NCI-H2107 treated with DMSO at 0.1 percent for 48 hours (cell line): ENCODE results near the gene SPACA4.
A peak's percentile ranks its signal among the peaks of the same experiment; 100 is the strongest.

Experiments used
- DNase-seq: peaks from one replicate; lab custom pipeline; 2025; ENCODE audit not compliant: unreplicated experiment; lab: John Stamatoyannopoulos, UW

SPACA4 gene

DNA sequence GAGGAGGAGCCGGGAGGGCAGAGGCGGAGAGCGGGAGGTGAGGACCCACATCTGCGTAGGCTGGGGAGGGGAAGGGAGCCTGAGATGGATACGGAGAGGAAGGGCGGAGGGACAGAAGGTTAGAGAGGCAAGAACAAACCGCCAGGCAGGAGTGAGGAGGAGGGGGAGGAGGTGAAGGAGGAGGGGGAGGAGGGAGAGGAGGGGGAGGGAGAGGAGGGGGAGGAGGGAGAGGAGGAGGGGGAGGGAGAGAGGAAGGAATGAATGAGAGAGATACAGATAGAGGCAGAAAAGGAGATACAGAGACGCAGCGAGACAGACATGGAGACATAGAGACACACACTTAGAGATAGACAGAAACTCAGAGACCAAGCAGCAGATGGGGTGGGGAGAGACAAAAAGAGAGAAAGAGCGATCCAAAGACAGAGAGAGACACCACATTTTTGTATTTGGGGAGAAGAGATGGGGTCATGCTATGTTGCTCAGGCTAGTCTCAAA is 40.2 kb downstream of the SPACA4 start:
- no peak for DNase-seq

DNA sequence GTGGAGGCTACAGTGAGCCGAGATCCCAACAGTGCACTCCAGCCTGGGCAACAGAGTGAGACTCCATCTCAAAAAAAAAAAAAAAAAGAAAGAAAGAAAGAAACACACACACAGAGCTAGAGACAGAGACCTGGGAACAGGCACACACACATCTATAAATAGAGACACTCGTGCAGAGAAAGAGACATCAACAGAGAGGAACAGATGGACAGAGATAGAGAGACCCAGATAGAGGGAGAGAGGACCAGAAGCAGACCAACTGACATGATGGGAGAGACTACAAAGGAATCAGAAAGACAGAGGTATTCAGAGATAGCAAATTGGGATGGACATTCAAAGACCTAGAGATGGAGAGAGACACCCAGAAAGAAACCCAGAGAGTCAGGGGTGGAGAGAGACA is 41.6 kb downstream of the SPACA4 start:
- no peak for DNase-seq

DNA sequence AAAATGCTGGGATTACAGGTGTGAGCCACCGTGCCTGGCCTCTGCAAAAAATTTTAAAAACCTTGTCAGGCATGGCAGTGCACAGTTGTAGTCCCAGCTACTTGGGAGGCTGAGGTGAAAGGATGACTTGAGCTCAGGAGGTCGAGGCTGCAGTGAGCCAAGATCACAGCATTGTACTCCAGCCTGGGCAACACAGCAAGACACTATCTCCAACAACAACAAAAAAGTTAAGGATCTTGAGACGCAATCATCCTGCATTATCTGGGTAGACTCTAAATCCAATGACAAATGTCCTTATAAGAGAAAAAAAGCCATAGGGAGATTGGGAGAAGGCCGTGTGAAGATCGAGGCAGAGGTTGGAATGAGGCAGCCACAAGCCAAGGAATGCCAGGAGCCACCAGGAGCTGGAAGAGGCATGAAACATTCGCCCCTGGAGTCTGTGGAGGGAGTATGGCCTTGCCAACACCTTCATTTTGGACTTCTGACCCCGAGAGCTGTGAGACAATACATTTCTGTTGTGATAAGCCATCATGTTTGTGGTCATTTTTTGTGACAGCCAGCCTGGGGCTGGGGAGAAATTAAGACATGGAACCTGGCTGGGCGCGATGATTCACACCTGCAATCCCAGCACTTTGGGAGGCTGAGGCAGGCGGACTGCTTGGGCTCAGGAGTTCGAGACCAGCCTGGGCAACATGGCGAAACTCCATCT is 44.6 kb downstream of the SPACA4 start:
- DNase-seq: no peak

DNA sequence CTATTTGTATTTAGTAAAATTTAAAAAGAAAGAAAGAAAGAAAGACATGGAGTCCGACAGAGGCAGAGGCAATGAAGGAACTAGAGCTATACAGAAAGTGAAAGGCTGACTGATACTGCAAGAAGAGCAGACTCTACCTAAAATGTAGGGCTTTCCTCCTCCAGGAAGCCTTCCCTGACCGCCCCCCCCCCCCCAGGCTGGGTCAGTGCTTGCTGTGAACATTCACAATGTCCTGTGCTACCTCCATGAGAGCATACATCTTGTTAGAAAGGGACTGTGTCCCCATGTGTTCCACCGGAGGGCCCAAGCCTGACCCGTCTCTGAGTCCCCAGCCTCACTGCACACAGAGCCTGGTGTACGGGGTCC is 45.1 kb downstream of the SPACA4 start:
- no peak for DNase-seq

DNA sequence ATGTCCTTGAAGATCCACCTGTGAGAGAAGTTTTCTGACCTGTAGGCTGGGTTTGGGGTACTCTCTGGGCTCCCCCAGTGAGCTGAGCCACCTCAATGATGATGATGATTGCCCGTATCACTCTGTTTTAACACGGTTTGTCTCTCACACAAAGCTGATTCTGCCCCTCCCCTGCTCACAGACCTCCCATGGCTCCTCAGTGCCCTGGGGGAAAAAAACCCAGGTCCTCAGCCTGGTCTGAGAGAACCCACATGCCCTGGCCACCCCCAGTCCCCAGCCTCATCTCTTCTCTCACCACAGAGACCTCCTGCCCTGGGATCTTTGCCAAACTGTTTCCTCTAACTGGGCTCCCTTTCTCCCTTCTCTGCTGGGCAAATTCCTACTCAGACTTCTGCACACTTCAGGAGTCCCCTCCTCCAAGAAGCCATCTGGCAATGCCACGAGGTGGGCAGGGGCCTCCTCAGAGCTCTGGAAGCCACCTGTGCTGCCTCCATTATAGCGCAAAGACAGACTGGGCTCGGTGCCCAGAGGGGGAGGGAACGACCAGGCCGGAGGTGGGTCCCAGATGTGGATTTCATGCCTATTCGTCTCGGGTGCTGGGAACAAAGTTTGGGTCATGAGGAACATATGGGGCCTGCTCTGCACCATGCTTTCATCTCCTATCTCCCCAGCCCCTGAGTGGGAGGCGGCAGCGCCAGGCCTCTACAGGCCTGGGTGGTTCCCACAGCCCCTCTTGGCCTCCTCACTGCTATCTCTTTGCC is 47.9 kb downstream of the SPACA4 start:
- DNase-seq: peak; percentile 19

DNA sequence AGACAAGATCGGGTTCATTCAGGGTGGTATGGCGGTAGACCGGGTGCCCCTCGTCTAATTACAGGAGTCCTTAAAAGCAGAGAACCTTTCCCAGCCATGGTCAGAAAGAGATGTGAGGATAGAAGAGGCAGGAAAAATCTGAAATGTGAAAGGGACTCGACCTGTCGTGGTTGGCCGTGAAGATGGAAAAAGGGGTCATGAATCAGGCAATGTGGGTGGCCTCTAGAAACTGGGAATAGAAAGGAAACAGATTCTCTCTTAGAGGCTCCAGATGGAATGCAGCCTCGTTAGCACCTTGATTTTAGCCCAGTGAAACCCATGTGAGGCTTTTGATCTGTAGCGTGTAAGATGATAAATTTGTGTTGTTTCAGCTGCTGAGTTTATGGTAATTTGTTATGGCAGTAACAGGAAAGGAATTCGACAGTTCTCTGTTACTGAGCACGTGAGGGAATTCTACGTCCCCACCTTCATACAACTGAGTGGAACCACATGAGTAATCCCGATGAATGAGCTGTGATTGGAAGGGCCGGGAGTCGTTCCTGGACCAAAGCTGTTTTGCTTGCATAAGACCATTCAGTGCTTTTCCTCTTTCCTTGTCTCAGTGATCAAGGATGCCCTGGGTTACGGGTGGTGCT is 50.4 kb downstream of the SPACA4 start:
- DNase-seq: no peak
